Psoas muscle (tissue), 8 donors: ENCODE data around the gene ZBTB18. TPM values are rescaled to one million over a fixed set of nuclear protein-coding genes. Genes with fewer than 3 reads are reported as not detected.

Experiments used
- ATAC-seq, 4 donors: fragments of 200-7000 bp; cut with Tn5 transposase; one replicate each; pipeline ENCODE4 v1.9.1; 2020; ENCODE audit warnings: moderate library complexity in 3 of 4, mild to moderate bottlenecking in 2 of 4
- DNase-seq, 2 donors: peaks; one replicate each; pipeline ENCODE4 v3.0.0-alpha.2; 2020
- H3K27ac ChIP-seq: fragments of 200-600 bp; one replicate; pipeline ENCODE4 v1.8.0; 2022
- H3K27me3 ChIP-seq, 3 donors: fragments of 200-600 bp in 1 of 3; one replicate each; pipeline versions ENCODE4 v1.6.1 to v1.8.0; 2013 to 2022; ENCODE audit warnings: low read length in 2 of 3, mild to moderate bottlenecking in 2 of 3, moderate library complexity in 1 of 3; ENCODE audit not compliant: insufficient read depth in 3 of 3
- H3K36me3 ChIP-seq, 2 donors: fragments of 200-600 bp in 1 of 2; one replicate each; pipeline versions ENCODE4 v1.6.1 to v1.8.0; 2013 to 2022; ENCODE audit warnings: low read depth in 1 of 2, mild to moderate bottlenecking in 1 of 2, moderate library complexity in 1 of 2; ENCODE audit not compliant: insufficient read depth in 1 of 2
- H3K4me1 ChIP-seq: fragments of 200-600 bp; one replicate; pipeline ENCODE4 v1.8.0; 2022
- H3K4me3 ChIP-seq: fragments of 200-600 bp; one replicate; pipeline ENCODE4 v1.8.0; 2022; ENCODE audit warnings: mild to moderate bottlenecking
- H3K9me3 ChIP-seq: fragments of 200-600 bp; one replicate; pipeline ENCODE4 v1.8.0; 2022
- CTCF ChIP-seq: fragments of 200-600 bp; IDR thresholded peaks from one replicate; pipeline ENCODE4 v1.8.0; 2022; ENCODE audit warnings: antibody characterized with exemption
- WGBS, 3 donors: extraction: QIAGEN DNeasy Blood & Tissue Kit; methylation state at CpG; one replicate each; pipeline versions ENCODE4 v1.1.6 to v1.1.7; 2013; 5-methylcytosine and 5-hydroxymethylcytosine counted together
- intact Hi-C, 2 donors: fragments of 100-400 bp; cut with DNase I; formaldehyde crosslinking; loops; one replicate each; pipeline versions ENCODE4 v1.11.0 to v1.14.2; 2022
- polyA plus RNA-seq, 3 donors: library from polyadenylated mRNA; stranded (reverse); fragments of 200-250 nt; gene quantifications; one replicate each; pipeline ENCODE4 v1.2.3, GENCODE V29; 2013
- total RNA-seq, 4 donors: library from RNA; stranded (reverse); fragmentation: NEBNext Ultra II Directional in 2 of 4; extraction: Animal tissue kit (Norgen Biotek cat#: 25700) in 2 of 4; gene quantifications; one replicate each; pipeline versions ENCODE4 v1.2.1 to v1.2.4, GENCODE V29; 2021 to 2023
- donor health status: healthy with polysubstance abuse.
- donor health status: DM: no; HTN: no; CAD: no; lungs with moderate emphysema.
- donor health status: Bipolar disorder and iron deficiency.
- donor health status: healthy.
- donor health status: DM: yes; HTN: yes; CAD: no.
- donor health status: DM: no; HTN: no; CAD: no.
- donor health status: DM: no; HTN: no; CAD: no.
- donor health status: DM: yes; HTN: yes; CAD: no.

ZBTB18 gene
- total and polyA plus RNA-seq, 7 donors, result 18.8 to 85.0 (median 53.8) TPM

GRCh38 chr1:244088161-244088560 lies 37.1 kb downstream of the ZBTB18 start:
- no peak overlapping the region for H3K27ac ChIP-seq
- 70 to 80% (median 73%) methylated on average over 6 of the region's 6 CpGs for WGBS, 3 donors
- intact Hi-C loops, result no loop called here

GRCh38 chr1:244089561-244089960 lies 38.5 kb downstream of the ZBTB18 start:
- intact Hi-C loops, result no loop called here
- no peaks in the 10 kb centered on the region for H3K9me3 ChIP-seq
- no peak for DNase-seq
- no peaks in the 10 kb centered on the region for H3K36me3 ChIP-seq
- ATAC-seq, result no peak
- H3K27ac ChIP-seq, result no peak overlapping the region
- 64 to 69% (median 65%) methylated on average over 8 of the region's 8 CpGs for WGBS, 3 donors
- no peak overlapping the region for H3K4me3 ChIP-seq
- no peaks in the 10 kb centered on the region for H3K4me1 ChIP-seq
- TF ChIP-seq CTCF, result no peak
- peaks cover 0 to 11% (median 0%) of the 10 kb centered on the region in 3 donors for H3K27me3 ChIP-seq

More at GRCh38 chr1:244088161-244088560, 37.1 kb downstream of the ZBTB18 start:
- no peak for ATAC-seq
- H3K9me3 ChIP-seq, result no peaks in the 10 kb centered on the region
- H3K27me3 ChIP-seq, result peaks cover 0 to 17% (median 0%) of the 10 kb centered on the region in 3 donors
- no peaks in the 10 kb centered on the region for H3K36me3 ChIP-seq
- no peak for DNase-seq
- H3K4me1 ChIP-seq, result no peaks in the 10 kb centered on the region
- no peak overlapping the region for H3K4me3 ChIP-seq
- no peak for TF ChIP-seq CTCF

GRCh38 chr1:244090645-244091044 lies 39.6 kb downstream of the ZBTB18 start:
- intact Hi-C loops, result loop anchor here in 1 of 2 donors (5.0 kb wide), 1 partner anchor 47 kb away; no protein-coding TSS in a partner anchor
- H3K27ac ChIP-seq, result no peak overlapping the region
- ATAC-seq (no peak), DNase-seq (no peak)
- no peak overlapping the region for H3K4me3 ChIP-seq
- 51 to 81% (median 80%) methylated on average over 3 of the region's 3 CpGs for WGBS, 3 donors
- H3K27me3 ChIP-seq, result peaks cover 0 to 11% (median 0%) of the 10 kb centered on the region in 3 donors
- no peaks in the 10 kb centered on the region for H3K36me3 ChIP-seq
- no peaks in the 10 kb centered on the region for H3K4me1 ChIP-seq
- no peaks in the 10 kb centered on the region for H3K9me3 ChIP-seq
- no peak for TF ChIP-seq CTCF

- Histone ChIP-seq H3K27me3 (peaks cover 0 to 5% (median 0%) of the 10 kb centered on the region in 3 donors), H3K36me3 (no peaks in the 10 kb centered on the region), H3K4me1 (no peaks in the 10 kb centered on the region), H3K4me3 (no peak overlapping the region), H3K9me3 (no peaks in the 10 kb centered on the region), H3K27ac (no peak overlapping the region)
- ATAC-seq (no peak), DNase-seq (no peak)
- 56 to 75% (median 59%) methylated on average over 6 of the region's 6 CpGs for WGBS, 3 donors
- intact Hi-C loops, result loop anchor here in 1 of 2 donors (5.0 kb wide), 1 partner anchor 45 kb away; no protein-coding TSS in a partner anchor
- TF ChIP-seq CTCF, result no peak
Observed at GRCh38 chr1:244092293-244092963, 41.3 kb downstream of the ZBTB18 start.
